ENCODE data around the gene MAPK10. TPM values are rescaled to one million over a fixed set of nuclear protein-coding genes. Genes with fewer than 3 reads are reported as not detected.

Gene MAPK10
- total and polyA plus RNA-seq, 2 of the 8 experiments (the other 6 are each of a cell fraction or from before 2014, with no cell fraction given), result 2.5 to 3.1 TPM

- TF ChIP-seq RBBP5 (IDR thresholded peaks at IDR 0.05; ENCODE audit: borderline replicate concordance, low read depth, low read length) (no peak), SAP30 (IDR thresholded peaks at IDR 0.05; ENCODE audit: insufficient read depth, insufficient replicate concordance, low read length) (no peak), BACH1 (IDR thresholded peaks at IDR 0.05; ENCODE audit: low read length) (no peak), JUND (IDR thresholded peaks at IDR 0.05; ENCODE audit: low read length) (no peak), KDM5A (IDR thresholded peaks at IDR 0.05; ENCODE audit: low read length) (no peak)
Observed at GRCh38 chr4:85993641-85994040, 366.2 kb downstream of the MAPK10 start (continued).
